Stimulated activated naive CD8-positive, alpha-beta T cell treated with anti-CD3 and anti-CD28 coated beads, Interleukin-15, Interleukin-2, amounts not matched to agents 100 ng/mL and 50 ng/mL, for 24 hours (primary cell): ENCODE measurements around the gene CBFA2T3.
"Not testable (repeated sequence)": the region's sequence is repeated elsewhere in the genome, so short reads cannot be mapped to it uniquely, and the experiment has no call there.

Source experiments
- H3K27ac Mint-ChIP-seq: one replicate; pipeline ENCODE4 v1.8.0; 2021; ENCODE audit warnings: mild to moderate bottlenecking, mixed read lengths
- H3K27me3 Mint-ChIP-seq: one replicate; pipeline ENCODE4 v1.8.0; 2021; ENCODE audit warnings: mixed read lengths
- H3K36me3 Mint-ChIP-seq: one replicate; pipeline ENCODE4 v1.8.0; 2021; ENCODE audit warnings: low read depth, mixed read lengths
- H3K4me1 Mint-ChIP-seq: one replicate; pipeline ENCODE4 v1.8.0; 2021; ENCODE audit warnings: low read depth, mixed read lengths
- H3K4me3 Mint-ChIP-seq: one replicate; pipeline ENCODE4 v1.8.0; 2021; ENCODE audit warnings: mild to moderate bottlenecking, mixed read lengths
- H3K9me3 Mint-ChIP-seq: one replicate; pipeline ENCODE4 v1.8.0; 2021; ENCODE audit warnings: mixed read lengths

The CBFA2T3 gene

GRCh38 chr16:88904676-88905365 is 72.2 kb downstream of the CBFA2T3 start:
- no peaks in the 10 kb centered on the region for H3K27me3 Mint-ChIP-seq
- H3K4me1 Mint-ChIP-seq: no peaks in the 10 kb centered on the region
- H3K36me3 Mint-ChIP-seq: no peaks in the 10 kb centered on the region
- no peak overlapping the region for H3K27ac Mint-ChIP-seq
- no peak overlapping the region for H3K4me3 Mint-ChIP-seq
- H3K9me3 Mint-ChIP-seq: no peaks in the 10 kb centered on the region

GRCh38 chr16:88903267-88903666 is 73.7 kb downstream of the CBFA2T3 start:
- Mint-ChIP-seq H3K4me1 (no peaks in the 10 kb centered on the region), H3K27ac (no peak overlapping the region), H3K27me3 (no peaks in the 10 kb centered on the region), H3K36me3 (no peaks in the 10 kb centered on the region), H3K9me3 (no peaks in the 10 kb centered on the region), H3K4me3 (no peak overlapping the region)

GRCh38 chr16:88902744-88903143 is 74.3 kb downstream of the CBFA2T3 start:
- Mint-ChIP-seq H3K36me3 (no peaks in the 10 kb centered on the region), H3K27ac (no peak overlapping the region)

GRCh38 chr16:88901718-88902337 is 75.2 kb downstream of the CBFA2T3 start:
- no peaks in the 10 kb centered on the region for H3K4me1 Mint-ChIP-seq
- no peaks in the 10 kb centered on the region for H3K9me3 Mint-ChIP-seq
- no peak overlapping the region for H3K27ac Mint-ChIP-seq
- H3K4me3 Mint-ChIP-seq: no peak overlapping the region
- H3K36me3 Mint-ChIP-seq: no peaks in the 10 kb centered on the region
- no peaks in the 10 kb centered on the region for H3K27me3 Mint-ChIP-seq

More at GRCh38 chr16:88902744-88903143, 74.3 kb downstream of the CBFA2T3 start:
- no peaks in the 10 kb centered on the region for H3K27me3 Mint-ChIP-seq
- H3K4me1 Mint-ChIP-seq: no peaks in the 10 kb centered on the region
- no peak overlapping the region for H3K4me3 Mint-ChIP-seq
- H3K9me3 Mint-ChIP-seq: no peaks in the 10 kb centered on the region

GRCh38 chr16:88900662-88901052 is 76.3 kb downstream of the CBFA2T3 start:
- no peaks in the 10 kb centered on the region for H3K4me1 Mint-ChIP-seq
- no peaks in the 10 kb centered on the region for H3K27me3 Mint-ChIP-seq
- H3K4me3 Mint-ChIP-seq: no peak overlapping the region
- H3K9me3 Mint-ChIP-seq: no peaks in the 10 kb centered on the region
- no peak overlapping the region for H3K27ac Mint-ChIP-seq
- H3K36me3 Mint-ChIP-seq: no peaks in the 10 kb centered on the region

GRCh38 chr16:88899901-88900661 is 76.9 kb downstream of the CBFA2T3 start:
- Mint-ChIP-seq H3K4me1 (no peaks in the 10 kb centered on the region), H3K9me3 (no peaks in the 10 kb centered on the region), H3K27ac (no peak overlapping the region), H3K36me3 (no peaks in the 10 kb centered on the region), H3K27me3 (no peaks in the 10 kb centered on the region), H3K4me3 (no peak overlapping the region)

GRCh38 chr16:88897696-88898425 is 79.1 kb downstream of the CBFA2T3 start:
- Mint-ChIP-seq H3K27me3 (no peaks in the 10 kb centered on the region), H3K4me1 (no peaks in the 10 kb centered on the region), H3K9me3 (no peaks in the 10 kb centered on the region), H3K36me3 (no peaks in the 10 kb centered on the region), H3K4me3 (no peak overlapping the region), H3K27ac (no peak overlapping the region)

GRCh38 chr16:88896238-88897070 is 80.6 kb downstream of the CBFA2T3 start:
- no peak overlapping the region for H3K4me3 Mint-ChIP-seq
- no peaks in the 10 kb centered on the region for H3K27me3 Mint-ChIP-seq
- no peaks in the 10 kb centered on the region for H3K36me3 Mint-ChIP-seq
- H3K9me3 Mint-ChIP-seq: no peaks in the 10 kb centered on the region
- H3K27ac Mint-ChIP-seq: no peak overlapping the region
- H3K4me1 Mint-ChIP-seq: no peaks in the 10 kb centered on the region

- H3K4me3 Mint-ChIP-seq: no peak overlapping the region
- H3K27ac Mint-ChIP-seq: no peak overlapping the region
- H3K36me3 Mint-ChIP-seq: no peaks in the 10 kb centered on the region
- H3K9me3 Mint-ChIP-seq: no peaks in the 10 kb centered on the region
- no peaks in the 10 kb centered on the region for H3K4me1 Mint-ChIP-seq
- H3K27me3 Mint-ChIP-seq: no peaks in the 10 kb centered on the region
These were observed 81.7 kb downstream of the CBFA2T3 start for GRCh38 chr16:88895335-88895734.

GRCh38 chr16:88894681-88895300 is 82.2 kb downstream of the CBFA2T3 start:
- no peaks in the 10 kb centered on the region for H3K9me3 Mint-ChIP-seq
- H3K27ac Mint-ChIP-seq: no peak overlapping the region
- no peaks in the 10 kb centered on the region for H3K36me3 Mint-ChIP-seq

GRCh38 chr16:88894266-88894665 is 82.7 kb downstream of the CBFA2T3 start:
- not testable (repeated sequence) for H3K27me3 Mint-ChIP-seq, H3K4me1 Mint-ChIP-seq, H3K27ac Mint-ChIP-seq, H3K36me3 Mint-ChIP-seq, H3K9me3 Mint-ChIP-seq, H3K4me3 Mint-ChIP-seq

More at GRCh38 chr16:88894681-88895300, 82.2 kb downstream of the CBFA2T3 start:
- no peak overlapping the region for H3K4me3 Mint-ChIP-seq
- H3K4me1 Mint-ChIP-seq: no peaks in the 10 kb centered on the region
- no peaks in the 10 kb centered on the region for H3K27me3 Mint-ChIP-seq

- H3K27ac Mint-ChIP-seq: no peak overlapping the region
- H3K27me3 Mint-ChIP-seq: no peaks in the 10 kb centered on the region
- H3K9me3 Mint-ChIP-seq: no peaks in the 10 kb centered on the region
- no peaks in the 10 kb centered on the region for H3K4me1 Mint-ChIP-seq
- no peak overlapping the region for H3K4me3 Mint-ChIP-seq
- H3K36me3 Mint-ChIP-seq: no peaks in the 10 kb centered on the region
These were observed 83.7 kb downstream of the CBFA2T3 start for GRCh38 chr16:88893127-88893968.

GRCh38 chr16:88892065-88892464 is 84.9 kb downstream of the CBFA2T3 start:
- Mint-ChIP-seq H3K4me1 (no peaks in the 10 kb centered on the region), H3K4me3 (no peak overlapping the region), H3K27me3 (no peaks in the 10 kb centered on the region), H3K36me3 (no peaks in the 10 kb centered on the region), H3K9me3 (no peaks in the 10 kb centered on the region), H3K27ac (no peak overlapping the region)
